HCT116 (cell line): Measurements from ENCODE around the gene EGFL8. TPM values are rescaled to one million over a fixed set of nuclear protein-coding genes. Genes with fewer than 3 reads are reported as not detected.

Experiments
- ATAC-seq: fragments of 200-7000 bp; cut with Tn5 transposase; 2 replicates; pipeline ENCODE4 v1.9.1; 2020; ENCODE audit warnings: mild to moderate bottlenecking, moderate library complexity
- BruUV-seq: library from RNA; stranded (reverse); fragments of 400-500 nt; replicated peaks from 2 replicates; lab custom pipeline; 2021; lab: Mats Ljungman, UMichigan
- CTCF ChIA-PET: fragments of 300-600 bp; sonication (Branson Sonifier 250); formaldehyde crosslinking; loops from one replicate; lab custom pipeline; 2021; ENCODE audit warnings: antibody characterized with exemption; lab: Charles Lee
- POLR2A ChIA-PET: fragments of 300-600, 350-600 bp; sonication (Branson Sonifier 250); formaldehyde crosslinking; loops from one replicate; lab custom pipeline; 2021; ENCODE audit warnings: antibody characterized with exemption; lab: Charles Lee
- RAD21 ChIA-PET, 2 experiments: fragments of 300-600 bp; sonication (Branson Sonifier 250); formaldehyde crosslinking; loops; one replicate each; lab custom pipeline; 2023; ENCODE audit warnings: low total read pairs in 2 of 2; ENCODE audit not compliant: uncharacterized antibody in 2 of 2, unreplicated experiment in 2 of 2, low non-redundant PET in 1 of 2; lab: Charles Lee
- DNase-seq: peaks from one replicate; pipeline ENCODE4 v3.0.0-alpha.2; 2010; ENCODE audit warnings: low read depth, low spot score
- H2AFZ ChIP-seq: fragments of 200-600 bp; shearing (Covaris generic), sonication (generic); 2 replicates; pipeline ENCODE4 v1.6.1; 2017; ENCODE audit warnings: low read depth, mixed run types, mixed read lengths, antibody characterized with exemption, low read length; ENCODE audit not compliant: poor library complexity, severe bottlenecking
- H3K27ac ChIP-seq: 2 replicates; pipeline ENCODE4 v1.5.1; 2012; ENCODE audit warnings: low read depth, low read length
- H3K27me3 ChIP-seq: fragments of 200-600 bp; sonication (generic); 2 replicates; pipeline ENCODE4 v1.6.1; 2016; ENCODE audit warnings: mixed run types, low read length, mixed read lengths; ENCODE audit not compliant: insufficient read depth
- H3K36me3 ChIP-seq, 2 experiments: fragments of 200-500 bp in 1 of 2; fragments of 200-600 bp in 1 of 2; sonication (Bioruptor generic) in 1 of 2; sonication (generic) in 1 of 2; 2 replicates each; pipeline versions ENCODE4 v1.5.1 to v1.6.1; 2014 to 2016; ENCODE audit warnings: low read length in 2 of 2, inconsistent platforms in 1 of 2, mixed read lengths in 1 of 2, mixed run types in 1 of 2; ENCODE audit not compliant: insufficient read depth in 2 of 2, control insufficient read depth in 1 of 2
- H3K4me1 ChIP-seq, 2 experiments: fragments of 200-600 bp in 1 of 2; sonication (generic) in 1 of 2; 2 replicates each; pipeline versions ENCODE4 v1.5.1 to v1.6.1; 2012 to 2017; ENCODE audit warnings: low read length in 2 of 2, inconsistent platforms in 1 of 2, mild to moderate bottlenecking in 1 of 2, mixed read lengths in 1 of 2, mixed run types in 1 of 2, moderate library complexity in 1 of 2; ENCODE audit not compliant: insufficient read depth in 2 of 2, control insufficient read depth in 1 of 2
- H3K4me2 ChIP-seq: fragments of 200-600 bp; sonication (generic); 2 replicates; pipeline ENCODE4 v1.6.1; 2017; ENCODE audit warnings: mixed run types, low read length, mixed read lengths
- H3K4me3 ChIP-seq, 2 experiments: fragments of 200-600 bp in 1 of 2; sonication (generic) in 1 of 2; replicated peaks in 1 of 2; 2 replicates each; pipeline ENCODE4 v1.5.1; 2011 to 2016; ENCODE audit warnings: low read length in 2 of 2, control low read depth in 1 of 2, low read depth in 1 of 2, mild to moderate bottlenecking in 1 of 2, mixed read lengths in 1 of 2, mixed run types in 1 of 2
- H3K79me2 ChIP-seq: fragments of 200-600 bp; sonication (generic); 2 replicates; pipeline ENCODE4 v1.6.1; 2017; ENCODE audit warnings: mild to moderate bottlenecking, mixed run types, low read length, moderate library complexity, mixed read lengths; ENCODE audit not compliant: insufficient read depth
- H3K9ac ChIP-seq: fragments of 200-600 bp; sonication (generic); 2 replicates; pipeline ENCODE4 v1.6.1; 2016; ENCODE audit warnings: low read length, mixed read lengths
- H3K9me2 ChIP-seq: fragments of 200-600 bp; sonication (generic), shearing (Covaris generic); 2 replicates; pipeline ENCODE4 v1.6.1; 2017; ENCODE audit warnings: mixed run types, mild to moderate bottlenecking, moderate library complexity; ENCODE audit not compliant: insufficient read depth
- H3K9me3 ChIP-seq, 2 experiments: fragments of 200-500 bp in 1 of 2; fragments of 200-600 bp in 1 of 2; sonication (Bioruptor generic) in 1 of 2; sonication (generic) in 1 of 2; 2 replicates each; pipeline ENCODE4 v1.6.1; 2014 to 2017; ENCODE audit warnings: low read length in 2 of 2, mixed read lengths in 2 of 2, inconsistent platforms in 1 of 2, low read depth in 1 of 2, mild to moderate bottlenecking in 1 of 2, mixed run types in 1 of 2, moderate library complexity in 1 of 2; ENCODE audit not compliant: control insufficient read depth in 1 of 2, insufficient read depth in 1 of 2
- H4K20me1 ChIP-seq: fragments of 200-600 bp; sonication (generic), shearing (Covaris generic); 2 replicates; pipeline ENCODE4 v1.6.1; 2017; ENCODE audit warnings: mixed run types, mild to moderate bottlenecking, moderate library complexity; ENCODE audit not compliant: insufficient read depth
- ELF1 ChIP-seq: IDR thresholded peaks from 2 replicates; pipeline ENCODE4 v1.6.1; 2012; ENCODE audit warnings: low read depth, borderline replicate concordance
- EZH2phosphoT487 ChIP-seq: fragments of 200-600 bp; IDR thresholded peaks from 2 replicates; pipeline ENCODE4 v1.6.1; 2018; ENCODE audit warnings: antibody characterized with exemption, borderline replicate concordance
- JUND ChIP-seq: IDR thresholded peaks from 2 replicates; pipeline ENCODE4 v1.6.1; 2012
- POLR2A ChIP-seq: IDR thresholded peaks from 2 replicates; pipeline ENCODE4 v1.7.0; 2011; ENCODE audit warnings: borderline replicate concordance; ENCODE audit not compliant: insufficient read depth, insufficient read length; ENCODE audit errors: extremely low read depth
- POLR2AphosphoS5 ChIP-seq: IDR thresholded peaks from 2 replicates; pipeline ENCODE4 v1.6.1; 2011; ENCODE audit warnings: mild to moderate bottlenecking, low read depth, low read length, moderate library complexity
- RAD21 ChIP-seq: IDR thresholded peaks from 2 replicates; pipeline ENCODE4 v1.6.1; 2012; ENCODE audit warnings: low read depth, mild to moderate bottlenecking
- SIN3A ChIP-seq: IDR thresholded peaks from 2 replicates; pipeline ENCODE4 v1.6.1; 2012; ENCODE audit warnings: low read depth
- SP1 ChIP-seq: IDR thresholded peaks from 2 replicates; pipeline ENCODE4 v1.6.1; 2012; ENCODE audit warnings: low read depth
- SRF ChIP-seq: IDR thresholded peaks from 2 replicates; pipeline ENCODE4 v1.6.1; 2012; ENCODE audit warnings: low read depth
- TCF7L2 ChIP-seq: IDR thresholded peaks from 2 replicates; pipeline ENCODE4 v1.7.0; 2011; ENCODE audit warnings: borderline replicate concordance, inconsistent platforms; ENCODE audit not compliant: insufficient read depth, insufficient read length; ENCODE audit errors: extremely low read depth
- ZFX ChIP-seq: fragments of 450-650 bp; IDR thresholded peaks from 2 replicates; pipeline ENCODE4 v1.6.1; 2017
- intact Hi-C: fragments of 100-400 bp; cut with micrococcal nuclease; formaldehyde crosslinking; loops from 2 replicates; pipeline ENCODE4 v1.10.0; 2022
- total RNA-seq: library from RNA; stranded (reverse); gene quantifications from one replicate; pipeline ENCODE4 v1.2.1, GENCODE V29; 2021; ENCODE audit not compliant: unreplicated experiment
- TF ChIP-seq, protein P1 (sequence below), 3 experiments: fragments of 200-600 bp in 1 of 3; sonication (generic) in 1 of 3; IDR thresholded peaks in 2 of 3; conservative IDR thresholded peaks in 1 of 3; 2 replicates each; pipeline ENCODE4 v1.5.1; 2012 to 2017; ENCODE audit warnings: low read depth in 2 of 3, low read length in 2 of 3, antibody characterized with exemption in 1 of 3, borderline replicate concordance in 1 of 3, control low read depth in 1 of 3, mild to moderate bottlenecking in 1 of 3, mixed read lengths in 1 of 3, mixed run types in 1 of 3, moderate library complexity in 1 of 3; ENCODE audit not compliant: insufficient read depth in 1 of 3
- TF ChIP-seq, protein P2 (sequence below): IDR thresholded peaks from 2 replicates; pipeline ENCODE4 v1.6.1; 2012

The EGFL8 gene
- total RNA-seq, 1 experiment from 2014 or later = 29.0 TPM

DNA sequence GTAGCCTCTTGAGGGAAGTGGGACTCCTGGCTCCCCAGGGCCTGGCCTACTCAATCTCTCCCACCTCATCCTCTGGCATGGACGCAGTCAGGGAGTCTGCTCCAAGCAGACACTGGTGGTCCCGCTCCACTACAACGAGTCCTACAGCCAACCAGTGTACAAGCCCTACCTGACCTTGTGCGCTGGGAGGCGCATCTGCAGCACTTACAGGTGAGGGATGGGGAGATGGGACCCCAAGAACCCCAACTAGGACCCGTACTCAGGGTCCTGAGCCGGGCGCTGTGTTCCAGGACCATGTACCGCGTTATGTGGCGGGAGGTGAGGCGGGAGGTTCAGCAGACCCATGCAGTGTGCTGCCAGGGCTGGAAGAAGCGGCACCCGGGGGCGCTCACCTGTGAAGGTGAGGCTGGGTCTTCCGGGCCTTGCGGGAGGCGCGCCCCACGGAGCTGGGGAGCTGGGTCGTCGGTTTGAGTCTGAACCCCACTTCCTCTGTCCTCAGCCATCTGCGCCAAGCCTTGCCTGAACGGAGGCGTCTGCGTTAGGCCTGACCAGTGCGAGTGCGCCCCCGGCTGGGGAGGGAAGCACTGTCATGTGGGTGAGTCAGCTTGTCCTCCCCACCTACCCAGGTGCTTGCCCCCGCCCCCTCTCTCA, 2.1 kb downstream of the EGFL8 start:
- Histone ChIP-seq H3K4me1 (no peaks in the 10 kb centered on the region), H3K9me3 (no peaks in the 10 kb centered on the region), H4K20me1 (no peaks in the 10 kb centered on the region), H3K79me2 (no peaks in the 10 kb centered on the region), H3K27ac (no peak overlapping the region), H3K27me3 (no peaks in the 10 kb centered on the region), H3K4me3 (no peak overlapping the region), H3K9me2 (no peaks in the 10 kb centered on the region), H3K9ac (no peak overlapping the region), H2AFZ (no peak overlapping the region), H3K4me2 (no peak overlapping the region), H3K36me3 (peaks cover 4 to 15% of the 10 kb centered on the region in 2 experiments; a peak in 3 of 4 replicates)
- DNase-seq (no peak), ATAC-seq (no peak)
- BruUV-seq = no TSS peak
- ChIA-PET POLR2A (no interaction called here), CTCF (no interaction called here), RAD21 (no interaction called here)
- intact Hi-C loops = no loop called here
- TF ChIP-seq SP1 = no peak
- TF ChIP-seq, protein P1, sequence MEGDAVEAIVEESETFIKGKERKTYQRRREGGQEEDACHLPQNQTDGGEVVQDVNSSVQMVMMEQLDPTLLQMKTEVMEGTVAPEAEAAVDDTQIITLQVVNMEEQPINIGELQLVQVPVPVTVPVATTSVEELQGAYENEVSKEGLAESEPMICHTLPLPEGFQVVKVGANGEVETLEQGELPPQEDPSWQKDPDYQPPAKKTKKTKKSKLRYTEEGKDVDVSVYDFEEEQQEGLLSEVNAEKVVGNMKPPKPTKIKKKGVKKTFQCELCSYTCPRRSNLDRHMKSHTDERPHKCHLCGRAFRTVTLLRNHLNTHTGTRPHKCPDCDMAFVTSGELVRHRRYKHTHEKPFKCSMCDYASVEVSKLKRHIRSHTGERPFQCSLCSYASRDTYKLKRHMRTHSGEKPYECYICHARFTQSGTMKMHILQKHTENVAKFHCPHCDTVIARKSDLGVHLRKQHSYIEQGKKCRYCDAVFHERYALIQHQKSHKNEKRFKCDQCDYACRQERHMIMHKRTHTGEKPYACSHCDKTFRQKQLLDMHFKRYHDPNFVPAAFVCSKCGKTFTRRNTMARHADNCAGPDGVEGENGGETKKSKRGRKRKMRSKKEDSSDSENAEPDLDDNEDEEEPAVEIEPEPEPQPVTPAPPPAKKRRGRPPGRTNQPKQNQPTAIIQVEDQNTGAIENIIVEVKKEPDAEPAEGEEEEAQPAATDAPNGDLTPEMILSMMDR (IDR thresholded peaks at IDR 0.05 in 2 of 3, conservative IDR thresholded peaks at IDR 0.05 in 1 of 3; ENCODE audit: borderline replicate concordance in 1 of 3, insufficient read depth in 1 of 3, low read depth in 2 of 3, low read length in 2 of 3) = 0 out of 6 replicates have a peak, but pooled peaks of 1 of the 3 experiments have one; percentile 17
- peak; percentile 26; the same call in 1 of the 2 replicates for TF ChIP-seq RAD21
- TF ChIP-seq JUND = no peak

DNA sequence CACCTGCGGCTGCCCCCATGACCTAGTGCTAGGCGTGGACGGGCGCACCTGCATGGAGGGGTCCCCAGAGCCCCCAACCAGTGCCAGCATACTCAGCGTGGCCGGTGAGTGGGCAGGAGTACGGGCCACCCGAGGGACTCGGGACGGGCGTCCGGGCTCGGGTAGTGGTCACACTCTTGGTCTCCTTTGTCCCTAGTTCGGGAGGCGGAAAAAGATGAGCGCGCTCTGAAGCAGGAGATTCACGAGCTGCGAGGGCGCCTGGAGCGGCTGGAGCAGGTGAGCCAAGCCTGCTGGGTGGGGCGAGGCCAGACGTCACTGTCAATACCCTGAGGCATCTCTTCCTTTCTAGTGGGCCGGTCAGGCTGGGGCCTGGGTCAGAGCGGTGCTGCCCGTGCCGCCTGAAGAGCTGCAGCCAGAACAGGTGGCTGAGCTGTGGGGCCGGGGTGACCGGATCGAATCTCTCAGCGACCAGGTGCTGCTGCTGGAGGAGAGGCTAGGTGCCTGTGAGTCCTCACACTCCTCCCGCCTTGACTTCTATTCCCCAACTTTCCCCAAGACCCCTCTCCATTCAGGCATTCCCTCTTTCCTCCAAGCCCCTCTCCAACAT, 2.9 kb downstream of the EGFL8 start:
- no peaks in the 10 kb centered on the region for H3K27me3 ChIP-seq
- H4K20me1 ChIP-seq = no peaks in the 10 kb centered on the region
- H3K79me2 ChIP-seq = no peaks in the 10 kb centered on the region
- ChIA-PET POLR2A (no interaction called here), CTCF (no interaction called here), RAD21 (no interaction called here)
- H2AFZ ChIP-seq = no peak overlapping the region
- peaks cover 4 to 15% of the 10 kb centered on the region in 2 experiments; a peak in 3 of 4 replicates for H3K36me3 ChIP-seq
- DNase-seq = no peak
- BruUV-seq = no TSS peak
- H3K27ac ChIP-seq = no peak overlapping the region
- H3K4me1 ChIP-seq = no peaks in the 10 kb centered on the region
- H3K4me3 ChIP-seq = no peak overlapping the region
- no peaks in the 10 kb centered on the region for H3K9me2 ChIP-seq
- intact Hi-C loops = no loop called here
- H3K4me2 ChIP-seq = no peak overlapping the region
- no peak overlapping the region for H3K9ac ChIP-seq
- ATAC-seq = no peak
- no peaks in the 10 kb centered on the region for H3K9me3 ChIP-seq
- no peak for TF ChIP-seq ELF1
- TF ChIP-seq POLR2AphosphoS5 = no peak
- no peak for TF ChIP-seq SIN3A
- no peak for TF ChIP-seq SRF
- TF ChIP-seq, protein P1 (IDR thresholded peaks at IDR 0.05 in 2 of 3, conservative IDR thresholded peaks at IDR 0.05 in 1 of 3; ENCODE audit: borderline replicate concordance in 1 of 3, insufficient read depth in 1 of 3, low read depth in 2 of 3, low read length in 2 of 3) = no peak
- TF ChIP-seq TCF7L2 = no peak
- TF ChIP-seq SP1 = no peak
- no peak for TF ChIP-seq EZH2phosphoT487
- no peak for TF ChIP-seq ZFX
- no peak for TF ChIP-seq RAD21
- TF ChIP-seq, protein P2, sequence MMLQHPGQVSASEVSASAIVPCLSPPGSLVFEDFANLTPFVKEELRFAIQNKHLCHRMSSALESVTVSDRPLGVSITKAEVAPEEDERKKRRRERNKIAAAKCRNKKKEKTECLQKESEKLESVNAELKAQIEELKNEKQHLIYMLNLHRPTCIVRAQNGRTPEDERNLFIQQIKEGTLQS = no peak
- TF ChIP-seq POLR2A = no peak
